GM19043 (cell line): ENCODE measurements around the gene TUB.

Source experiments
- ATAC-seq: cut with Tn5 transposase; IDR thresholded peaks from one replicate; pipeline ENCODE4 v1.9.1; 2021; ENCODE audit warnings: low read depth; ENCODE audit not compliant: unreplicated experiment

The TUB gene

DNA sequence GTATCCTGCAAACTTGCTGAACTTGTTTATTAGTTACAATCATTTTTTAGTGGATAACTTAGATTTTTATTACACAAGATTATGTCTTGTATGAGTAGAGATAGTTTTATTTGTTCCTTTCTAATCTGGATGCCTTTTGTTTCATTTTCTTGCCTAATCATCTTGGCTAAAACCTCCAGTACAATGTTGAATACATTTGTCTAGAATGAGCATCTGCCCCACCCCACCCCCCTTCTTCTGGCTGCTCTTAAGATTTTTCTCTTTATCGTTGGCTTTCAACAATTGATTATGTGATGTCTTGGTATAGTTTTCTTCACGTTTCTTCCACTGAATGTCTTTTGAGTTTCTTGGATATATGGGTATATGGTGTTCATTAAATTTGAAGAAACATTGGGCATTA, 37.3 kb upstream of the TUB start:
- no peak for ATAC-seq

DNA sequence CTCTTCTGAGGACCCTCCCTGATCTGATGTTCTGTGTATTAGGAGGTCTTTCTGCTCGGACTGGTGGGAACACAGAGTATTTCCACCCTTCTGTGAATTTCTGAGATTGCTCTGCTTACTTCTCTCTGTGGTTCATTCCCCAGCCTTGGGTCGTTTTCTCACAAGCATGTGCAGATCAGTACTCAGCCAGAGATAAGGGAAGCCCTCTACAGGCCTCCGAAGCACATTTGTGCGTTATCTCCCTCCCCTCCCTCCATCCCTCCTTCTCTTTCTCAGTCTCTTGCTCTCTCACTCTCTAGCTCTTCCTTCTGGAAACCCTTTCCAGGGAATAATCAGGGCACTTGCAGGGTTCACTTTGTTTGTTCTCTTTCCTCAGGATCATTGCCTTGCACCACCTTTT, 35.2 kb upstream of the TUB start:
- ATAC-seq, result no peak

DNA sequence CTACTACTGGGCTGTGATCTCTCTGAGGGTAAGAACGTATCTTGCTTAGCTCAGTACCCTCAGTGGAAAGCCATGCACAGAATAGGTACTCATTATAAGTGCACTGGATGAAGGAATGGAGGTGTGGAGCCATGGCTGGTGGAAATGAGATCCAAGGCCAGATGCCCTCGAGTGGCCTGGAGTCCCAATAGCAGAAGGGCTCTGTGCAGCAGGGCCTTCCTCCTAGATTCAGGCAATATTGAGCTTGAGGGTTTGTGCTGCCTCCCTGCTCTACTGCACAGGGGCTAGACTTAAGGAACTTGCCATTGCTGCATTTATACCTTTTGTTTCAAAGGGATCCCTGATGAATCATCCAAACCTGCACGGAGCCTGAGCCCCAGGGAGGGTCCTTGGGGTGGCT, 33.6 kb upstream of the TUB start:
- no peak for ATAC-seq

DNA sequence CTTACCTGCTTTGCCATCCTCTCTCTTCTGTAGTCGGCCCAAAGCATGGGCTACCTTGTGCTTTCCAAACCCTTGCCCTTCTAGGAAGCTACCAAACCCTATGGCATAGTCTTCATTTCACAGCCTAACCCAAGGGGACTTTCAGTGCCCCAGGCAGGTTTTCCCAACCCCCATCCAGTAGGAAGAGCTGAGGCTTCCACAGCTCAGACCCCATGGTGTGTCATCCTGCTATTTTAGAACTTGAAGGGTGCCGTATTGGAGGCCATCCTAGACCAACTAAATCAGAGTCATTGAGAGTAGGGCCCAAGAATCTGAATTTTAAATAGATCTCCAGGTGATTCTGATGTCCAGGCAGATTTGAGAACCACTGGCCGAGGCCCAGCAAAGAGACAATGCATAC, 31.9 kb upstream of the TUB start:
- no peak for ATAC-seq

DNA sequence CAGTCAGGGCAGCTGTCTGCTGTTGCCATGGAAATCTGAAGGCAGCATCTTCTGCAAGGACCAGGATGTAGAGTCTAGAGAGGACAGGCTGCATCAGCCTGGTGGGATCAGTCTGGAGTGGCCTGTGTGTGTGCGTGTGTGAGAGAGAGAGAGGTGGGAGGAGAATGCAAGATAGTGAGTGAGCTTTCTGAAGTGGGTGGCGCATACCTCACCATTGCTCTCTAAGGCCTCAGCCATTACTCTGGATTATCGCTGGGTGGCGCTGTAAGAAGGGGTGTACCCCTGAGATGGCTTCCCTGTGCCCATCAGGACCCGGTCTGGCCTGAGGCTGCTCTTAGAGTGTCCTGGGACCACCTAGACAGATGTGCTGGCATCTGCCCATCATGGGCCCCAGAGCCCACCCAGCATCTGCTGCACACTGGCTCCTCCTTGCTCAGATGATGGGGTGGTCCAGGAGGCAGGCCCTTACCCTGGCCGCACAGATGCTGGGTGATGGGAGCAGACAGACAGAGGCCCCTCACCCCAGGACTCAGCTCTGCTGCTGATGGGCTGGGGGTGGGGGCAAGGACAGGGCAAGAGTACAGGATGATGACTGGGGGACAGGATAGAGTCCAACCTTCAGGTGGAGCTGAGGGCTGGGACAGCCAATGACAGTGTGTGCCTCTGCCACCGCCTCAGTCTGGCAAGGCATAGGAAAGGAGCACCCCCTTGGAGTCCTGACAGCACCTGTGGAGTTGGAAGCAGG, 25.7 kb upstream of the TUB start:
- ATAC-seq, result no peak

DNA sequence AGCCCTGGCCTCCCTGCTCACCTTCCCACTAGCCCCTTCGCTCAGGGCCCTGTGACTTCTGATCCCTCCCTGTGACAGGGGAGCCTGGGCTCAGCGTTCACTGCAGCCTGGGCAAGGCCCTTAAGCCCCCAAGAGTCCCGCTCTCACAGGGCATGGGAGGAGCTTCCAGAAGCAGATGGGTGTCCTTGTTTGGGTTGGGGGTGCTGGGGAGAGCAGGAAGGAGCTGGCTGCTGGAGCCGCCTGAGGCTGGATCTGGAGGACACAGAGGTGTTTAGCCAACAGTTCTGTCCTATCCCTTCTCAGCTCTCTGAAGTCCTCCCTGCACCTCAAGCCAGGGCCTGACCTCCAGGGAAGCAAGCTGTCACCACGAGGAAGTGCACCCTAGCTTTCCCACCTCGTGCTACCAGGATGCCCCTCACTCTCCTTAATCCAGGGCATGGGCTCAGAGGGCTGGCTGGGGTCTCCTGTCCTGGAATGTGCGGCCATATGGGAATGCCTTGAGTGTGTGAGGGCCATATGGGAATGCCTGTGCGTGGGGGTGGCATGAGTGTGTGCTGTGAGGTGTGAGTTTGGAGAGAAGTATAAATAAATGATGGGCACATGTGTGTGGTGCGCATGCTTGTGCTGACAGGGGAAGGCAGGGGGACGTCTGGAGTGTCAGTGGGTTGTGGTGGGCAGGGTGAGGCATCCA, 25.0 kb upstream of the TUB start:
- ATAC-seq, result no peak

DNA sequence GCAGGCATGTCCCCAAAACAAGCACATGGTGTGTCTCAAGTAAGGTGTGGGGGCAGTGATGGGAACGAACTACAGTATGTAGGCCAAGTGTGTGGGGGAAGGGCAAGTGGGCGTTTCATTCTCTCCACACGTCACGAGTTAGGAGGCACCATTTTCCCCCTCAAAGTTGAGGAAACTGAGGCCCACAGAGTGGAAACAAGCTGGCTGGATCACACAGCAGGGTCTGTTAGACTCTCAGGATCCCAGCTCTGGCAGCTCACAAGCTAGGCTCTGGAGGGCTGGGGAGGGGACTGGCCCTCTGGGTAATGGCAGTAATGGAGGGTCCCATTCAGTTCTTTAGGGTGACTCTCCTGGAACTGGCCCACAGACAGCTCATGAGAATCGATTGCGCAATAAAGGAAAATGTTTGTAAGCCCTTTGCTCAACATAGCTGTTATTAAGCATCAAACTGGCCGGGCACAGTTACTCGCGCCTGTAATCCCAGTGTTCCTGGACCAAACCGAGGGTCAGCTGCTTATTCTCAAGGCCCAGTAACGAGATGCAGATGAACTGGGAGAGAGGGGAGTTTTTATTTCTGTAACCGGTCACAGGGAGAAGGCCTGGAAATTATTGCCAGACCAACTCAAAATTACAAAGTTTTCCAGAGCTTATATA, 24.1 kb upstream of the TUB start:
- ATAC-seq, result no peak

DNA sequence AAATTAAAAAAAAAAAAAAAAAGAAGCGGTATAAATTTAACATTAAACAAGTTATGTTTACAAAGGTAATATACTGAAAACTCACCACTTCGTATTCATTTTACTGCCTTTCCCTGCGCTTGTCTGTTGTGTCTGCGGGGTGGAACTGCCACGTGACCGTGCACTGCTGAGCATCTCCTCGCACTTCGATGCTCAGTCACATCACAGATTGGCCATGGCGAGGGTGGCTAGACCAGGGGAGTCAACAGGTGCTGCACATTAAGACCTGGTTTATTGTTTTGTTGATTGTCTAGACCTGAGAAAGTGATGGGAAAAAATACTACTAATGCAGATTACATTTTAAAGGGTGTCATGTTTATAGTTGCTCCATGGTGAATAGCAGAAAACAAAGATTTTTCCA, 22.8 kb upstream of the TUB start:
- ATAC-seq, result no peak

DNA sequence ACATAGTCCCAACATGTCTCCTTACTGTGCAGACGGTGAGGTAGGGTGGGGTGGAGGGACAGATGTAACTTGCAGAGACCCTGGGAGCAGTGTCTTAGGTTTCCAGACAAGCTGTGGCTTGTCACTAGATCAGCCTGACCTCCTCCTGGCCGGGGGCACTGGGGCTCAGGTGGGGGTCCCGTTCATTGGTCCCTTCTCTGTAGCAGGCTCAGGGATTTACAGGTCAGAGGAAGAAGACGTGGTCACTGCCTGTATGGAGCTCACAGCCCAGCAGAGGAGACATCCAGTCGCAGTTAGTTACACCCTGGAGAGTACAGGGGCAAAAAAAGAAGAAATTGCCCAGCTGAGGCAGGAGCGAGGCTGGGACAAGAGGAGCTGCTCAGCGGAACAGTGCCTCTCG, 22.0 kb upstream of the TUB start:
- ATAC-seq, result no peak

DNA sequence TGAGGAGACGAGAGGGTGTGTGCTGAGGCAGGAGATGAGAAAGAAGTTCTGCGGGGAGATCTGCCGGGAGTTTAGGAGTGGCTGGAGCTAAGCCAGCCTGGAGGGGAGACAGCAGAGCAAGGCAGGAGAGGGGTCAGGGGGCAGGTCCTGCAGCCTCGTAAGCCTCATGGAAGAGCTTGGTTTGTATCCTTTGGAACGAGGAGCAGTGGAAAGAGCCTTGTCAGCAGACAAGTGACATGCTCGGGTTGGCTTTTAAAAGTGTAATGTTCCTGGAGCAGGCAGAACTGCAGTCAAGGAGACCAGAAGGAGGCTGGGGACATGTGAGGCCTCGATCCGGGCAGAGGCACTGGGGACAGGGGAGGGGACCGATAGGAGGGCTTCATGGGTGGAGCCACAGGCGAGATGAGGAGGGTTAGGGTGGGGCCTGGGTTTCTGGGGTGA, 21.4 kb upstream of the TUB start:
- no peak for ATAC-seq

DNA sequence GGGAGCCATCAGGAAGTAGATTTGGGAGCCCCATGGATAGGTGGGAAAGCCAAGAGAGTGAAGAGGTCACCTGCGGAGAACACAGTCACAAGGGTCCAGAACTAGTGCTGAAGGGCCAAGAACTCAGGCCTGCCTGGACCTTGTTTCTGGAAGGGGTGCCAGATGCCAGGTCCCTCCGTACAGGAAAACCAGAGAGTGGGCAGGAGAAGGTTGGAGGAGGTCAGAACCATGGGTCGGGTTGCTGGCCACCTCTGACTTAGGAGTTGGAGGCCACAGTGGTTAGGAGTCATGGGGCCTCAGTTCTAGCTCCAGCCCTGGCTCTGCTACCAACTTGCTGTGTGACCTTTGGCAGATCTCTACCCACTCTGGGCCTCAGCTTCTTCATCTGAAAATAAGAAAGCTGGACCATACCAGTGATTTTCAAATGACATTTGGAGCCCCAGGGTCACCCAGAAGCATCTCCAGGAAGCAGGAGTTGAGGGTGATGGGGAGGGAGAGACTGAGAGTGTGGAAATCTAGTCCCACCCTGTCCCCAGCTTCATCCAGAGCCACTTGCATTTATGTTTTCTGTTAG, 20.8 kb upstream of the TUB start:
- ATAC-seq, result no peak

DNA sequence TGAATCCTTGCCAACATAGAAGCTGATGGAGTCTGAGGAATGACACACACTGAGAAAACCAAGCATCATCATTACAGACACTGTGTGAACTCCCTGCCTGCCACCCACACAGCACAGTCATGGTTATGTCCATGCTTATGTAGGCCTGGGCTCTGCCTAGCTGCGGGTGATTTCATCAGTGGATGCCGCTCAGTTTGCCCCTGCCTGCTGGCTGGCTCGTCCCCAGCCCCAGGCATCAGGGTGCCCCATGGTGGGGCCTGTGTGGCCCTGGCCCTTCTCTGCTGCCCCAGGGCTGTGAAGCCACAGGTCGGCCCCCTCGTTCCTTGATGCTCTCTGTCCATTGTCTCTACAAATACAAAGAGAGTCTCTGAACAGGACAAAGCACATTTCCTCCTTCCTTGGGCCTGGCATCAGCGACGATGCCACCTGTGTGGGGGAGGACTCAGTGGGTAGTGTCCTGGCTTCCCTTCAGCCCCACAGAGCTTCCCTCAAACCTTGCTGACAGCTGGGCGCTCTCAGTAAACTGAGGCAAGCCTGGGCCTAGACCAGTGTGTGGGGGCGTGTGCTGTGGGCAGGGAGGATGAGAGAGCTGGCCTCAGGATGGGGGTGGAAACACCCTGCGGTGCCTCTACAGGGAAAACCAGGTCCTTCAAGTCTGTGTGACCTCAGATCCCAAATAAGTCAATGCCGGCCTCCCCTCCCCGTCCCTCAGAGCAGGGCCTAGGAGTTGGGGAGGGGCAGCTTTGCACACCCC, 20.0 kb upstream of the TUB start:
- no peak for ATAC-seq

DNA sequence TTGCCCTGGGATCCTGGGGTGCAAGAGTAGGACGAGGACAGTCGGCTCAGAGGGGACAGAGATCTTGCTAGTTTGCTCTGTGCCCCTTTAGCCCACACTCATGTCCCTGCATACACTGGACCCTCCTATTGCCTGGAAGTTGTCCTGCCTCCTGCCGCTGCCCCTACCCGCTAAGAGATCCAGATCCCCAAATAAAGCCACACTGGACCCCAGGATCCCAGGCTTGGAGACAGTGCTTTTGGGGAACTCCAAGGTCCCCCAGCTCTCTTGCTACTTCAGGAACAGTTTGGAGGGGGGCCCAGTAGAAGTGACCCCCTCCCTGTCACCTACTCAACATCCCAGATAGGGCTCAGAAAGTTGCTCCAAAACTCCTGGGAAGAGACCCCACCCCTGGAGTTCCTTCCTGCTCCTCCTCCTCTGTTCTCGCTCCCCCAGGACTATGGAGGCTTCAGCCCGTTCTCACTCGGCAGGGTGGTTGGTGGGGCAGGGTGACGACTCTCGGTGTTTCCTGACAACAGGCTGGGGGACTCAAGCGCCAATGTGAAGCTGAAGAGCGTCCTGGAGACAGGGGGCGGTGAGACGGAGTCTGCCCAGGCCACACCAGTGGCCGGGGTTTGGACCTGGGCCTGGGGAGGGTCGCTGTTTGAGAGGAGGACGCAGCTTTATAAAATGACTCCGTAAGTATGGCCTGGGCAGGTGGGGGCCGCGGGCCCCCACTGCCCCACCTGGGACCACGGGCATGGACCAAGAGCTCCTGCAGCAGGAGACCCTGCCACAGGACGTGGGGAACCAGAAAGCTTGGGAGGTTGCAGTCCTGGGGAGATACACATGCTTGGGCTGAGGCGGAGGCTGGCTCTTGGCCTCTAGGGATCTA, 19.2 kb upstream of the TUB start:
- ATAC-seq, result no peak

DNA sequence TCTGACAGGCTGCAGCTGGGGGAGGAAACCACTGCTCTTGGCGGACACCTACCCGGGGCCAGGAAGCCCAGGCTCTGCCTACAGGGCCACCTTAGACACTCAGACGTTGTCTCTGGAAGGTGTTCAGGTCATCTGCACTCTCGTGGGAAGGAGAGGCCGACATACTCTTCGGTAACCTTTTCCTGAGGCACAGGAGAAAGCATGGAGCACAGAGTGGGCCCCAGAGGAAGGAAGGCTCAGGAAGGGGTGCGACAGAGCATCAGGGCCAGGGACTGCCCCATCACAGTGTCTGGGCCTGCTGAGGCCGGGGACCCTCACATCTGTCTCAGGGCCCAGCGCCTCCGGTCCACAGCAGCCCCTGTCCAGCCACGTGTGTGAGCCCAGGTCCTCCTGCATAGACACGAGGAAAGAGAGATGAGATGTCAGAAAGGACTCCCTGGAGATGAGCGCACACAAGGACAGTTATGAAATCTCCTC, 18.2 kb upstream of the TUB start:
- no peak for ATAC-seq

DNA sequence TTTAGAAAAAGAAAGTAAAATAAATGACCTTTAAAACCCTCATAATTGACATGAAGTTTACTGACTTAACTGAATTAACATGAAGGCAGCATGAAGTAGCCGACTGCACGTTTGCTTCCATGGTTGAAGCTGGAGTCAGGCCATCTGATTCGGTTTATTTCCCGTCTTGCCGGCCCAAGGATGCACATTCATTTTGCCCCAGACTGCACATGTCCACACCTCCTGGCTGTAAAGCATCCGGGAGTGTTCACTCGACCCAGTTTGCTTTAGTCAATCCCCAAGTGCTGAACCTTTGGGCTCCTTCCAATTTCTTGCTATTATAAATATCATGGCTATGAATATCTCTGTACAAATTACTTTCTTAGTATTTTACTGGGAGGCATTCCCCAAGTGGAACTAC, 17.7 kb upstream of the TUB start:
- ATAC-seq, result no peak

DNA sequence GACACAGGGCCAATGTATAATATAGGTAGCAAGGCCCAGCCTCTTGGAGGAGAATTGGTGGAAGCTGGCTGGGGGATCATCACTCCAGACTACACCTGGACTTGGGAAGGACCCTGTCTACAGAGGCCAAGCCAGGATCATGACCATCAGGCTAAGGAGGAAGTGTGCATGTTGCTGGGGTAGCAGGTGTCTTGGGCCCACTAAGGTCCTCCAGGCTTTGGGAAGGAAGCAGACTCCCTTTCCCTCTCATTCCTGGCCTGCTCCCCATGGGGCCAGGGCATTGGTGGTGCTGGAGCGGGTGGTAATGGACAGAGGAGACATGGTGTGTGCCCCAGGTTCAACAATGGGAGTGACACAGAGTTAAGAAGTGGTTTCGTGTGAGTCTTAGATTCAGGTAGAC, 16.0 kb upstream of the TUB start:
- ATAC-seq, result no peak

DNA sequence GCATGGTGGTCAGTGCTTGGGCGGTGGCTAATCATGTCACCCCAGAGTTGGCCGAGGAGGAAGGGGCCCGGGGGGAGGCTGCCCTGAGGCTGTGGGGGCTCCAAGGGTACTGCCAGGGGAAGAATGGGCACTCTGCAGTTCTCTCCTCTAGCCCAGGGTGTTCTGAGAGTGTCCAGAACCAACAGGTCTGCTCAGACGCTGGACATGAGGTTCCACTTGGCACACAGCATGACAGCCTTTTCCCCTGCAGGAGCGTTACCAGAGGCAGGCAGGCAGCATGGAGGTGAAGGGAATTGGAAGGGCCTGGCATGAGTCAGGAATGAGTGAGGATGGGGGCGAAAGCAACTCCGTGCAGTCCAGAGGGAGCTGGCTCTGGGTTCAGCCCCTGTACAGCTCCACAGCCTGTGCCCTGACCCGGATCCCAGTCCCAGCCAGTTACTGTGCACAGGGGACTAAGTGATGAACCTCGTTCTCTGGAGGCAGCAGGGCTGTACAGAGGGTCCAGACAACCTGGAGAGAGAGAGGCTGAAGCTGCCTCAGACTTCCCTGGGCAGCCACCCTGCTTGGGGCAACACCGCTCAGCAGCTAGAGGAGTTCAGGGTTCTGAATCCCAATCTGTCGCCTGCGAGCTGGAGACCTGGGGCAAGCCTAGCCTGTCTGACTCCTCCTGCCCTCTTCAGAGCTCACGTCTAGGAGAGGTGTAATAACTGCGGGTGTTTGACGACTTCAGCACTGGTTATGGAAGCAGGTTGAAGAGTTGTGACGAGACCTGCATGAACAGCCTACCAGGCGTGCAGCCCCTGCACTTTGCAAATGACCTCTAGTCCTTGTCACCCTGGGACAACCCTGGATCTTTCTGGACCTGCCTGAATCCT, 14.7 kb upstream of the TUB start:
- no peak for ATAC-seq

DNA sequence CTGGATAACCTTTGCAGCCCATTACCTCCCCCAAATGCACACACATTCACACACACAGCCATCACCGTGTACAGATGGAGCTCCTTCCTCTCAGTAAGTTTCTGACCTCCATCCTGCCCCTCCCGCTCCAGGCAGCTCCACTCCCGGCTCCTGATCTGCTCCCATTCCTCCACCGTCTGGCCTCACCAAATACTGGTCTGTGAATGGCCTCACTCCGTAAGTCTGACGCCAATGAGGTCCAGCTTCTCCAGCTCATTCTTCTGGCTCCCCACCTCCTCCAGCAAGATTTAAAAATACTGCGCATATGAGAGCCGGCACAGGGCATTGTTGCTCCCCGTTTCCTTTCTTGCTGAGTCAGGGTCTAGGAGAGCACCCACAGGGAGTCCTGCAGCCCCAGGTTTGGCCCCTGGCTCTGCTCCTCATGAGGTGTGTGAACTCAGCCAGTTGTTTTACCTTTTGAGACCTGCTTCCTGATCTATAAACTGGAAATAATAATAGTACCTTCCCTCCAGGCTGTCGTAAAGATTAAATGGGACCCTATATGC, 14.0 kb upstream of the TUB start:
- ATAC-seq, result no peak

DNA sequence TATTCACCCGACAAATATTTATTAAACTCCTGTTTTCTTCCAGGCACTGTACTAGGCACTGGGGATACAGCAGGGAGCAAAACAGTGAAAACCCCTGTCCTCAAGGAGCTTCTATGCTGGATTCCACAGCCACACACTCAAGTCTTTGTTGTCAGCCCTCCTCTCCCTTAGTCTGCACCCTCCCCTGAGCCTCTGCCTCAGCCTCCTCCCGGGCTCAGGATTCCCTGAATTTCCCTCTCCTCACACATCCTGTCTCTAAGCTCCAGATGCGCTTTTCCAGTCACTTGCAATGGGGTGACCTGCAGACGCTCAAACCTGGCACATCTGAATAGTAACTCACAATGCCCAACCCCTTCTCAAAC, 13.5 kb upstream of the TUB start:
- no peak for ATAC-seq
